HTERT RPE-1 (cell line): ENCODE measurements around the gene ITPRIPL2.

Experiments used
- in situ Hi-C: fragments of 300-500 bp; cut with MboI; formaldehyde crosslinking; loops from 4 replicates; pipeline ENCODE4 v1.14.3; 2020; ENCODE audit warnings: low sequenced_read_pairs

The ITPRIPL2 gene

DNA sequence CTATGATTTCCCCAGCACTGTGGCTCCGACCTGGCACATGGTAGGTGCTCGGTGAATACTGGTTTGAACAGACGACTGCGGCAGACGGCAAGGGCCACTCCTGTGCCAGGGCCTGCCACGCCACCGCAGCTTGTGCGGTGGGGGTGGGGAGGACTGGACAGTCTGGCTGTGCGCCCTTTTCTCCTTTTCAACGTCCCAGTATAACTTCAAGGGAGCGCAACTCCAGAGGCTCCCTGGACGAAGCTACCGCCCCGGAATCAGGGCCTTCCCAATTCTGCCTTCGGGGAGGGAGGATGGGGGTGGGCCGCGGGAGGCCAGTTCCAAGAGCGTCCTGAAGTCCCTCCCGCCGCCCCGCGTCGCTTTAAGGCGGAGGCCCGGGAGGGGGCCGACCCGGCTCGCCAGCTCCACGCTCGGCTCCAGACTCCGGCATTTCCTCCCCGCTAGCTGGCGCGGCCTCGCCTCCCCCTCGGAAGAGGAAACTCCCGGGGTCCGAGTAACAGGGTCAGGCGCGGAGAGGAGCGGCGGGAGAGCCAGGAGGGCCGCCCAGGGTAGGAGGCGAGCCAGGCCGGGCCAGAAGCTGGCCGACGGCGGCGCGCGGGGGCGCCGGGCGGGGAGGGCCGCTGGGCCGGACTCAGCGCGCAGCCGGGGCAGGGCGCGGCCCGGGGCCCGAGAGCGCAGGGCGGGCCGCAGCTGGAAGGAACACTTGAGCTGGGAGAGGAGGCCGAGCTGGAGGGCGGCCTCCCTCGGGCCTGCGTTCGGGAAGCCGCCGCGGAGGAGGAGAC, at the start of gene ITPRIPL2:
ITPRIPL2 (plus strand) TSS at position 388 of the 782 bp plus-strand sequence. CDS start 498 bp downstream, outside the sequence.
- in situ Hi-C loops: no loop called here

DNA sequence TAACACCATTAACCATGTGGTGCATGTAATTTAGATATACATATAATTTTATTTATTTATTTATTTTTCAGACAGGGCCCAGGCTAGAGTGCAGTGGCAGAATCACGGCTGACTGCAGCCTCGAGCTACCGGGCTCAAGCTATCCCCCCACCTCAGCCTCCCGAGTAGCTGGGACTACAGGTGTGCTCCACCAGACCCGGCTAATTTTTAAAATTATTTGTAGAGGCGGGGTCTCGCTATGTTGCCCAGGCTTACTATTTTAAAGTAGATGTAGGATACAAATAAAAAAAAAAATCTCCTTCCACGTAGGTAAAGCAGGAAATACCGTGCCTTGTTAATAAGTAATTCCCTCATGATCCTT, 46.8 kb upstream of the ITPRIPL2 start:
- in situ Hi-C loops: no loop called here

DNA sequence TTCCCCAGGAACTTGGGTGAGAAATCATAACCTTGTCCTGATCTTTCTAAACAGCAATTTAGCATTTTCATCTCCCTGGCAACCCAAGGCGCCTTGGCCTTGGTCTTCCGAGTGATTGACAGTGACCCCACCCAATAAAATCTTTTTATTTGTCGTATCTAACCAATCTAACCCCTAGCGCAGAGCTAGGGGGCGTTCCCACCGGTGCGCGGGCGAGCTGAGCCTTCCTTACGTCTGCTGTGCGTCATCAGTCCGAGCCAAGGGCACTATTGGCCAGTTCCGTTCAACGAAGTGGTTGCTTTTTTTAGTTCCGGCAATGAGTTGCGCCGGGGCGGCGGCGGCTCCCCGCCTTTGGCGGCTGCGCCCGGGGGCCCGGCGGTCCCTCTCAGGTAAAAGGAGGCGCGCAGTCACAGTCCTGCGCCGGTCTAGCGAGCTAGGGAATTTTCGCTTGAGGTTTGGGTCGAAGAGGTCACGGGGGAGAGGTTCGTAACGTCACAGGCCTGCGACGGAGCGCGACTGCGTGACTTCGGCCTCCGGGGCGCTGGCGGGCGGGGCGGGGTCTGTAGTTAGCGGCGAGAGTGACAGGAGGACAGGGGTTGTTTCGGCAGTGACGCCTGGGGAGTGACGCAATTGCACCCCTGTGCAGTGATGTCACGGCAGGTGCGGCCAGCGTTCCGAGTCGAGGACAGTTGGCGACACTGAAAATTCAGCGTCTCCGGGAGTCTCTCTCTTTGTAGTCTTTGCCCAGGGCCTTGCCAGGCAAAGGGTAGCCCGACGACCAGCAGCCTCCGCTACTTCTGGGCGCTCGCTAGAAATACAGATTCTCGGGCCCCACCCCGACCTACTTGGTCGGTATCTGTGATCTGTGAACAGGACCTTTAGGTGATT, 46.2 kb upstream of the ITPRIPL2 start, which contains the start of gene COQ7:
COQ7 (plus strand) TSS at position 266 of the 888 bp plus-strand sequence; CDS start at position 317, 51 bp downstream.
- in situ Hi-C loops: no loop called here

- in situ Hi-C loops: no loop called here
These were observed 45.4 kb upstream of the ITPRIPL2 start for GRCh38 chr16:19068237-19068815.

DNA sequence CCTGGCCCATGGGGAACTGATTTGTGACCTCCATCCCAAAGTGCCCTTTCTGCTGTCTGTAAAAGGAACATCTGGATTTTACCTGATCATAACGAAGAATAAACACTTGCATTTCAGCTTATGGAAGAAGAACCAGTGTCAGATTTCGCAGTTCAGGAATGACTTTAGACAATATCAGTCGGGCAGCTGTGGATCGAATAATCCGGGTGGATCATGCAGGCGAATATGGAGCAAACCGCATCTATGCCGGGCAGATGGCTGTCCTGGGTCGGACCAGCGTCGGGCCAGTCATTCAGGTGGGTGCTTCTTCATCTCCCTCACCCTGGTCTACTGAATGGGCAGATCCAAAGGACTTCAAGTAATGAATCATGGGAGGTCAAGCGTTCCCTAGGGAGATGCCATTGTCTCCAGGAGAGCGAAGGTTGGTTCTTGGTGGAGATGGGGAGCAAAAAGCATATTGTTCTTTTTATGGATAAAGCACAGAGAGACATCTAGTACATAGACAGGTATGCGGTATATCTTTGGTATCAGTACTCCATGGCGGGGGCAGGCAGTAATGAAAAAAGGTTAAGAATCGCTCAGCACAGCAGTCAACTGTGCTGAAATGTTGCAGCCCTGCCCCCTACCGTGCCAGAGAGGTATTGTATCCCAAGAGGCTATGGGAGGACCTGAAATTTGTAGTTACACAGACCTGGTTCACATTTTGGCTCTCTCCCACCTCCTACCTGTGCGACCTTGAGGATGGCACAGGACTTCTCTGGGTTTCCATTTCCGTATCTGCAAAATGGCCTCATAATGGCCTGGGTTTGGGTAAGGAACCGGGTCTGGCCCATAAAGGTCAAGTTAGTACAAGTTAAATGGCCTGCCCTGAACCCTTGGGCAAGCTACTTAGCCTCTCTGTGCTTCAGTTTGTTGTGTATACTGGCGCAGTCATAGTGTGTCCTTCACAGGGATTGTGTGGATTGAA, 41.7 kb upstream of the ITPRIPL2 start:
- in situ Hi-C loops: no loop called here

GRCh38 chr16:19073344-19073743, 40.4 kb upstream of the ITPRIPL2 start:
- in situ Hi-C loops: no loop called here

DNA sequence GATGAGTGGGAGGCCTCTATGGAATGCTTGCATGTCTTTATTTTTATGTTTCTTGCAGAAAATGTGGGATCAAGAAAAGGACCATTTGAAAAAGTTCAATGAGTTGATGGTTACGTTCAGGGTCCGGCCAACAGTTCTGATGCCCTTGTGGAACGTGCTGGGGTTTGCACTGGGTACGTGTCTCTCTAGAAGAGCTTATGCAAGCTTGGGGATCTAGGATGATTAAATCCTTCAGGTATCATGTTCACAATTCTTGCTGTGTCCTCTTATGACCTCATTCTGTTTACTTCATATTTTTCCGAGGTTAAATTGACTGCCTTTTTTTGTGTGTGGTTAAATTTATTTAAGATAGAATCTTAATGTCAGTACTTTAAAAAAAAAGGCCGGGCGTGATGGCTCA, 39.9 kb upstream of the ITPRIPL2 start:
- in situ Hi-C loops: no loop called here

GRCh38 chr16:19075511-19075910, 38.3 kb upstream of the ITPRIPL2 start:
- in situ Hi-C loops: no loop called here

- in situ Hi-C loops: no loop called here
These were observed 35.9 kb upstream of the ITPRIPL2 start for GRCh38 chr16:19077879-19078278.

DNA sequence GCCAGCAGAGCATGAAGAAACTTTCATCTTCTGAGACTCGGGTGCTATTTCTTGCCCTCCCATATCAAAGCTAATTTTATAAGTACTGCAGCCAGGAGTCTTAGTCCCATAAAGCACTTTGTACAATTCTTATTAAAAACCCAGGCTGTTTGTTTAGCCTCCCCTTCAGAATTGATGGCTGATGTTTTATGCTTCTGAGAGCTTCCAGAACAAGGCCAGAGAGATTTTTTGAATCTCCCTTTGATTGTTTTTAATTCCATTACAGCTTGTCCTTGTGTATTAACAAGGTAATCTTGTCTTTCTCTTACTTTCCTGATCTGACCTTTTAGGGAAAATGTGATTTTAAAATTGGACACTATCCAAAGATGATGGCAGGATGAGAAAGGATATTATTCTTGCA, 30.1 kb upstream of the ITPRIPL2 start:
- in situ Hi-C loops: no loop called here

DNA sequence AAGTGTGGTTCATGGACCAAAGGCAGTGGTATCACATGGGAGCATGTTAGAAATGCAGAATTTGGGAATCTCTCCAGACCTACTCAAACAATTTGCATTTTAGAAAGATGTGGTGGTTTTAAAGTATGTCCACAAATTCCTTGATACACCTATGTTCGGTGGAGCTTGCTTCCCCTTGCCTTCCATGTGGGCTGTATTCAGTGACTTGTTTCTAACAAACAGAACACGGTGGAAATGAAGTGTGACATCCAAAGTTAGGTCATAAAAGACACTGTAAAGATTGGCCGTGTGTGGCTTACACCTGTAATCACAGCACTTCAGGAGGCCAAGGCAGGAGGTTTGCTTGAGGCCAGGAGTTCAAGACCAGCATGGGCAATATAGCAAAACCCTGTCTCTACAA, 29.6 kb upstream of the ITPRIPL2 start:
- in situ Hi-C loops: no loop called here

DNA sequence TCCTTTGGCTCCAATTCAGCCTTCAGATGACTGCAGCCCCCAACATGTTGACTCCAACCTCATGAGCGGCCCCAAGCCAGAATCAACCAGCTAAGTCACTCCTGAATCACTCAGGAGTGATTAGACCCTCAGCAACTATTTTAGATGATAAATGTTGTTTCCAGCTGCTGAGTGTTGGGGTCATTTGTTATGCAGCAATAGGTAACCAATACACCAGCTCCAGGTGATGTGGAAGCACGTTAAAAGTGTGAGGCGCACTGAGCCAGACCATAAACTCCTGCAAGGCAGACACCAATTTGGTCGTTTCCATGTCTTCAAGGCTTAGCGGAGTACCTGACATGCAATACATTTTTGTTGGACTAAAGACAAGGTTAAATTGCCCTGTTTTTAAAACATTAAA, 28.9 kb upstream of the ITPRIPL2 start:
- in situ Hi-C loops: no loop called here

GRCh38 chr16:19085679-19086200, 28.0 kb upstream of the ITPRIPL2 start:
- in situ Hi-C loops: no loop called here

DNA sequence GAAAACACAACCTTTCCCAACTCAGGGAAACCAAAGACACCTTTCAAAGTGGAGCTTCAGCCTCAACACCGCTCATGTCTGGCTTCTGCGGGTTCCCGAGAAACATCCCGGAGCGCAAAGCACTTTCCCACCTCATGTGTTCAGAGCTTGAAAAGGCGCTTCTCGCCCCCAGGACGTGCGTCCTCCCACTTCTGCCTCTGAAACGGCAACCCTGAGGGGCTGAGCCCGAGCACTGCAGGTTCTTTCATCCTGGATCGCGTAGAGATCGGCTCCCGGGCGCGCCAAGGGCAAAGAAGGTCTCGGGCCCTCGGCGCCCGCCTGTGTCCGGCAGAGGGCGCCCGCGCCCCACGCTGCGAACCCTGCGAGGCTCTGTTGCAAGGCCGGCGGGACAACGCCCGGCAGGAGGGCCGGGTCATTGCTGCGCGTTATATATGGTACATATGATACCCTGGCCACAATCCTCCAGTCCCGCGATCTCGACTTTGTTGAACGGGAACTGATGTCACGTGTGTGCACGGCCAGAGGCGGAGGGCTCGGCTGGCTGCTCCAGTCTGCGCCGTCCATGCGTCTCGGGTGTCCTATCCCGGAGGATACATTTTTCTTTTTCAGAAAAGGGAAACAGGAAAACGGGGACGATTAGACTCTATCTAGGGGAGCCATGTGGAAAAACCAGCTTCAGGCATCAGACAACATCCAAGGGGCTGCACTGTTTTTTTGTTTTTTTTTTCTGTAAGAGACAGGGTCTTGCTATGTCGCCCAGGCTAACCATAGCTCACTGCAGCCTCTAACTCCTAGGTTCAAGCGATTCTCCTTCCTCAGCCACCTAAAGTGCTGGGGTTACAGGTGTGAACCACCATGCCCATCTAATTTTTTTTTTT, 27.2 kb upstream of the ITPRIPL2 start:
- in situ Hi-C loops: no loop called here

DNA sequence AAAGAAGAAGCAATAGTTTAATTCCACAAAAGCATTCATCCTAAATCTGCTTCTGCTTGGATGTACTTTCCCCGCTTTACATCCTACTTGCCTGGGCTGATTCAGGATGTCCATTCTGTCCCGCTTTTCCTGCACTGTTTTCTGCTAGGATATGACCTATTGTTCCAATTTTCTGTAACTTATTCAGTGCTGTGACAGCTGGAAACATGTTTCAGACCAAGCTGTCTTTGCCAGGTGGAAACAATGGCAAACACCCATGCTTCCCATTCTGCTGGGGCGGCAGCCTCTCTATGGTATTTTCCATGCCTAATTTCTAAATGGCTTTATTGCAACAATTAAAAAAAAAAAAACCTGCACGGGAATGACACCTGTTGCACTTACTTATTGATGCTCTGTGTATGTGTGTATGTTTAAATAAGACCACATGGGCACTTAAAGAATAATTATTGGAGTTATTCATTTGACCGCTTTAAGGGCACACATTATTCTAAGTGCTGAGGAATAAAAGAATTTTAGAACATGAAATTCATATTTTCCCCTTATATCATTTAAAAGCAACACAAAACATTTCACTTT, 25.3 kb upstream of the ITPRIPL2 start:
- in situ Hi-C loops: no loop called here

DNA sequence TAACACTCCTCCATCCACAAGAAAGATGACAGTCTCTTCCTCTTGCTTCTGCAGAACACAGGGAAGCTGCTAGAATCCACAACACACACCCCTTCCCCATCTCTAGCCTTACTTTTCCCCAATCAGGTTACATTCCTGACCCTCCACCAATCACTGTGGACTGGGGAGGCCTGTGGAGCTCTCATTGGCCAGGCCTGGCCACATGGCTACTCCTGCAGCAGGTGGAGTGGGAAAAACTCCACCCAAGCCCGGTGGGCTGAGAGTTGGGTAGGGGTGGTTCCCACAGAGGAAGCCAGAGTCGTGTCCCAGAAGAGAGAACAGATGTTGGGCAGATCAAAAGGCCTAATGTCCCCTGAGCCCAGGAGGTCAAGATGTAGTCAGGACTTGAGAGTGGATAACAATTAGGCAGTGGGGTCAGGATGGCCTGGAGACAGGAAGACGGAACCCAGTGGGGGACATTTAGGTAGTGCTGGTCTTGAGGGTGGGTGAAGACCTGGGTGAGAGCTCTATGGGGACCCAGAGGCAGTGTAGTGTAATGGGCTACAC, 24.3 kb upstream of the ITPRIPL2 start:
- in situ Hi-C loops: no loop called here

DNA sequence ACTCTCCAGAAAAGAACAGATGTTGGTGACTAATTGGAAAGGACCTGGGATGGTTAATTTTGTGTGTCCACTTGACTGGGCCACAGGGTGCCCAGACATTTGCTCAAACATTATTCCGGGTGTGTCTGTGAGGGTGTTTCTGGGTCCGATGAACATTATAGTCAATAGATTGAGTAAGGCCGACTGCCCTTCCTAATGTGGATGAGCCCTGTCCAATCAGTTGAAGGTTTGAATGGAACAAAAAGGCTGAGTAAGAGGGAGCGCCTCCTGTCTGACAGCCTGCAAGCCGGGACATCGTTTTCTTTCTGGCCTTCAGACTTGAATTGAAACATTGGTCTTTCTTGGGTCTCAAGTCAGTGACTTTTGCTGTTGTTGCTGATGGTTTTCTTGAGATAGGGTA, 22.8 kb upstream of the ITPRIPL2 start:
- in situ Hi-C loops: no loop called here

GRCh38 chr16:19092653-19093410, 20.9 kb upstream of the ITPRIPL2 start:
- in situ Hi-C loops: no loop called here
